Hepatic stellate cell (primary cell): ENCODE measurements around the gene KIRREL3.

Experiments
- DNase-seq: peaks from one replicate; pipeline ENCODE4 v3.0.0; 2011; ENCODE audit warnings: low spot score

Gene KIRREL3

GRCh38 chr11:126529037-126529436 is 471.5 kb downstream of the KIRREL3 start:
- no peak for DNase-seq

GRCh38 chr11:126528075-126528474 is 472.5 kb downstream of the KIRREL3 start:
- no peak for DNase-seq

DNA sequence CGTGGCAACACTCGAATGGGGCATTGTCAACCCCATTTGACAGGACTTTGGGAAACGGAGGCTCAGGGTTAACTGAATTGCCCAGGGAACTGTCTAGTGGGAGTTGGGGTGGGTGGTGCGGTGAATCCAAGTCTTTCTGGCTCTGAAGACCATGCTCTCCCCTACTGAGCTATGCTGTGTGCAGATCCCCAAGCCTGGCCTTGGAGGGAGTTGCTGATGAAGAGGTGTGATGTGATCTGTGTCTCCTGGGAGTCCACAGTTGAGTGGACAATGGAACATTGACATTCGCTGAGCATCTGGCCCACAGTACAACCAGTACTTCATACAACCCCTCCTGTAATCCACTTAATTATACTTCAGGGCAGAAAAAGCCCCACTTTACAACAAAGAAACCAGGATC is 472.9 kb downstream of the KIRREL3 start:
- no peak for DNase-seq

GRCh38 chr11:126526471-126526870 is 474.1 kb downstream of the KIRREL3 start:
- DNase-seq = no peak

DNA sequence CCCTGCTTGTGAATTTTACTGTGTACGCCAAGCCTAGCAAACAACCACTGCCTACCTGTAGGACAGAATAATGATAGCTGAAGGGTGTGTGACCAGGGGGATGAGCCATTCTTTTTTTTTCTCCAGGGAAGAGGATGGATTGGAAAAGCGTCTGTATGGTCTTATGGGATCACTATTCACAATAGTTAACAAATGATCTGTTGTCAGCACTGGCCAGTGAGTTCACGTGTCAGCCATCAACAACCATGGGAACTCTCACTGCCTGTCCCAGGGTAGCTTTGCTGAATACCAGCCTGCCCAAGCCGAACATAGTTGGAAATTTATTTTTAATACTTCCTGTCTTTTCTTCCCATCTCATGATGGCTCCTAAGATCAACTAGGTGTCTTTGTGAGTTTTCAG is 474.9 kb downstream of the KIRREL3 start:
- no peak for DNase-seq

- no peak for DNase-seq
Observed at GRCh38 chr11:126525216-126525615, 475.4 kb downstream of the KIRREL3 start.

DNA sequence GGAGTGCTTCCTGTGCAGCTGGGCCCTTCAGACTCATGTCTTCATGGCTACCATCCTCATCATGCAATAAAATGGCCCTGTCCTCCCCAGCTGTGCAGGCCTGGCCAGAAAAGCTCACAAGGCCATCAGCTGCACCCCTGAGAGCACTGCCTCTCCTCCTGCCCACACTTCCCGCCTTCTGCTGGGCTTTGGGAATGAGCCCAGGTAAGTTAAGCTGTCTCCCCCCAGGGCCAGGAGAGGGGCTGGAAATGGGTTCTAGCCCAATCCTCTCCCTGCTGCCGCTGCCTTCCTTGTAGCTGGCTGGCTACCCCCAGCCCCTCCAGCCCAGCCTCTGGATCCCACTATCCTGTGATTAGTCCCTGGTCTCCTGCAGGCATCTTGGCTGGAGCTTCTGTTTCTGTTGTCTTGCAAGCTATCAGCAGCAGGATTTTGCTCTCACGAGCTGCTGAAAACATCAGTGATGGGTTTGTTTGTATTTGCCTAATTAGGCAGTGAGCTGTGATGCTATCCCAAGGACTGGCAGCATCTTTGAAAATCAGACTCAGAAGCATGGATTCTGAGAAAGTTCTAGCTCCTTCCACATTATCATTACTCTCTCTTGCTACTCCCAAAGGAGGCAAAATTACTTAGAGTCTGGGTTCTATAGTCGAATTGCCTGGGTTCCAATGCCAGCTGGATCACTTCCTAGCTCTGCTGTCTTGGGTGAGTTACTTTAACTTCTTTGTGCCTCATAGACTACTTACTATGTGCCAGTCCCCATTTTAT is 476.9 kb downstream of the KIRREL3 start:
- DNase-seq = no peak

DNA sequence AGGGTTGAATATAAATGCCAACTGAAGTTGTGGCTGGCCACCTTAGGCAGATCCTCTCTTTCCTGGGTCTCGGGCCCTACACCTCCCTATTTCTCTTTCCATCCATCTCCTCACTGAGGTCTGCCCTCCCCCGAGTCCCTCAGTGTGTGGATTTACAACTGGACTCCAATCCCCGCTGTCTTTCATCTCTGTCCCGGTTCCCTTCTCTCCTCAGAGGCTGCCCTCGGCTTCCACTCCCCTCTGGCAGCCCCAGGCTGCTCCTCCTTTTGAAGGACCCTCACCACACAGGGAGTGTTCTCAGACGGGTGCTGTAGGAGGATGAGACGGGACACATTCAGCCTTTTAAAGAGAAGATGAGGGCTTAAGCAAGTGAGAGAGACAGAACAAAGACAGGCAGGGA is 478.0 kb downstream of the KIRREL3 start:
- DNase-seq = no peak

DNA sequence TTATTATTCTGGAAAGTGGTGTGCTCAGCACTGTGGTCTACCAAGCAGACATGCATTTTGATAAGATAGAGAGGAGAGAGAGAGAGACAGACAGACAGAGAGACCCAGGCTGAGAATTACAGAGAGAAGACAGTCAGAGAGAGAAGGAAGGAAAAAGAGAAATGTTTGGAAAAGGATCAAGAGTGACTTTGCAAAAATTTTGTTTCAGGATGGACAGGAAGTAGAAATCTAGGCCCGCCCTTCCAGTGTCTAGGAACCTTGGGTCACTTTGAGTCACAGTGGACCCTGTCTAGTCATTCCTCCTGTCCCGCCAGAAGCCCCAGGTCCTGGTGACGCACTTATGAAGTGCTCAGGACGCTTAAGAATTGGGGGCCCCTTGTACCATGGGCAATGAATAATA is 478.4 kb downstream of the KIRREL3 start:
- DNase-seq = no peak

DNA sequence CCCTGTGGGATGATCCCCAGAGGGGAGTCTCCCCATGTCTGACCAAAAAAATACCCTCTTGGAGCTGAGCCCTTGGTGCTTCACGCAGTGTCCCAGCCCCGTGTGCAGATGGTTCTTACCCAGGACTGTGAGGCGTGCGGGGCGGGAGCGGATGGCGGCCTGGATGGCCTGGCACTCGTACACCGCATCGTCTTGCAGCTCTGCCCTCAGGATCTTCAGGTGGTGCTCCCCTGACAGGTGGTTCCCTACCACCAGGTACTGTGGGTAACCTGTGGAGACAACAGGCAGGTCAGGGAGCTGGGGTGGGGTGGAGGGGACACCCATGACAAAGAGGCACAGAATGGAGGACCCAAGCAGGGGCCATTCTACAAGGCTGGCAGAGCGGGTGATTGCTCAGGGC is 479.4 kb downstream of the KIRREL3 start:
- DNase-seq = no peak

DNA sequence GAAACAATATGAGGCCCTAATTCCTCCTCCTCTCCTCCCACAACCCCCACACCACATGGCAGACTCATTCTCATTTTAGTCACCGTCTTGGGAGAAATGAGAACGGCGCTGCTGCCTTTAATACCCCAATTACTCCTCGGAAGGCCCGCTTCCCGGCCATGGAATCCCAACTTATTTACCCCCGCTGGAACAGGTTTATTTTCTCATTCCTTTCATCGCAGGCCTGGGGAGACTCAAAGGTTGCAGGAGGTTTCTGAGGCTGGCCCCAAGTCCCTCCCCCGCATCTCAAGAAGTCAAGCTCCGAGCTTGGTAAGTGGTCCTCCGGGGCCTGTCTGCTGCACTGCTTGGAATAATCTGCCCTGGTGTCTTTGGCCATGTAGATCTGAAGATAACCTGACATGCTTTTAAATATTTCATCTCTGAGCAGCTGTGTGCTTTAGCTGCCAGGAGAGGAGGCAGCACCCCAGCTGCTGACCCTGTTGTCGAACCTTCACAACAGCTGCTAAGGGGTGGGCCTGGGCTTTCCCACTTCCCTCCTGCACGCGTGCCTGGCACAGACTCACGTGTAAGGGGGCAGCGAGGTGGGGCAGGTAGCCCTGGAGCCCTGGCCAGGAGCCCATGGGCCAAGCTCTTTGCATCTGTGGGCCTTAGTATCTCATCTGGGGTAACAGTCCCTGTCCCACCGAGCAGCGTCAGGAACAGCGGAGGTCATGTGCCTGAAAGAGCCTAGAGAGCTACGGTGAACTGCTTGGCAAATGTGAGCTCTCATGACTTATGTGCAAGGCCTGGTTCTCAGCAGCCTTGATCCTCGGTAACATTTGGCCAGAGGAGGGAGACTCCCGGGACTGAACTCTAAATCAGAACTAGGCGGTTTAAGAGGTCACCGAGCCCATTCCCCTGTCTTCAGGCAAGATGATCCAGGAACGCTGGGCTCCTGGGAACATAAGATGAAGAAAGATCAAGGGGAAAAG is 480.5 kb downstream of the KIRREL3 start:
- no peak for DNase-seq

DNA sequence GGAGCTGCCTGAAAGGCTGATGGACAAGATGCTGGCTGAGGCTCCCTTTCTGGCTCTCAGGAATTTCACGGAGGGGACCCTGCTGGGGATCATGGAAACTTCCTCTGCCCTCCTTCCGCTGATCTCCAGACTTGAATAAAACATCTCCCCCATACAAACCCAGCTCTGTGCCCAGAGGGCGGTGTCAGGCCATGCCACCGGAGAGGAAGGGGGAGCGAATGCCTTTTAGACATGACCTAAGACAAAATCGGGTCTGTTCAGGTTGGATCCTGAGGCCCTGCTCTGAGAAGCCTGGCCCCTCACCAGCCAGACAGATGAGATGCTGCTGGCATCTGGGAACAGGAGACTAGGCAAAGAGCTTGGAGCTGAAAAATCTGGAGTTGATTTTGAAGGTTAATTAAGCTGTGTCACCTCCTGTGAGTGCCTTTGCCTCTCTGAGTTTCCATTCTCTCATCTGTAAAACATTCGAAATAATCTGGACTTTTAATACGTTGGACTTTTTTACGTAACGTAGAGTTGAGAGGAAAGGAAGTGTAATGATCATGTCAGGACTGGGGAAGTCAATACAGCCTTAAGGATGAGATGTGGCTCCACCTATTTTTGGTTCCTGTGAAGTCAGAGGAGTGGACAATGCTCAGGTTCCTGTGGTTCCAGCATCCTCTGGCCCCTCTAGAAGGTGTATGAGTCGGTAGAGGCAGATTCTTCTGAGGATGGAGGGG is 481.4 kb downstream of the KIRREL3 start:
- no peak for DNase-seq

DNA sequence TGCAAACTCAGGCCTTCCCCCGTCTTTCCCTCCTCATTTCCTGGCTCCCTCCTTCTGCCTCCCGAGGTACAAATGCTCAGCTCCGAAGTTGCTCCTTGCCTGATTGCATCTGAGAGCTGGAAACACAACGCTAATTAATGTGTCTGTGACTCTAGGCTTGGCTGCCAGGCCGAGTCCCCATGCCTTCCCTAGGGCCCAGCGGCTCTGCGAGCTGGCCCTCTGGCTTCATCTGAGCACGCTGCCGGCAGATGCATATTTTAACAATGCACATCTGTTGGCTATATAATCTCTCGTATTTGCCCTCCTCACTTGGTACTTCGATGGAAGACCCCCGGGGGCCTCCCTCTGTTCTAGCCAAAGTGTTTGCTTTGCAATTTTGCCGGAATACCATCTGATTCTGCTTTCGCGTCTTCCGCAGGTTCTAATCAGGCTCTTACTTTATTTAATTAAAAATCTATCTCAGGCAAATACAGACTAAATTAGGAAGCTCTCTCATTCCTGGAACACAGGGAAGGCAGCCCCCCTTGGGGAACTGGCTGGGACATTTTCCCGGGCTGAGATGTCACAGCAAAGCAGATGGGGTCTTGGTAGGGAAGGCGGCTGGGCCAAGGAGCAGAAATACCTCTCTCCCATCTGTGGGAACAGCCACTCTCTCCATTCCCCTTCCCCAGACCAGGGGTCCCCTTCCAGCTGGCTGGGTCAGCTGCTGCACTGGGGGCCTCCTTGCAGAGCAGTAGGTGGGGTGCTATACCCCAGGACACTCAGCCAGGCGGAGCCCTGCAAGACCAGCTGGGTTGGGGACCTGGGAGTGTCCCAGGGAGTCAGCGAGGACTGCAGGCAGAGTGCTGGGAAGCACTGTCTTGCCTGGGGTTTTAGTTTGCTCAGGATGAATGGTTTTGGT is 482.2 kb downstream of the KIRREL3 start:
- no peak for DNase-seq

DNA sequence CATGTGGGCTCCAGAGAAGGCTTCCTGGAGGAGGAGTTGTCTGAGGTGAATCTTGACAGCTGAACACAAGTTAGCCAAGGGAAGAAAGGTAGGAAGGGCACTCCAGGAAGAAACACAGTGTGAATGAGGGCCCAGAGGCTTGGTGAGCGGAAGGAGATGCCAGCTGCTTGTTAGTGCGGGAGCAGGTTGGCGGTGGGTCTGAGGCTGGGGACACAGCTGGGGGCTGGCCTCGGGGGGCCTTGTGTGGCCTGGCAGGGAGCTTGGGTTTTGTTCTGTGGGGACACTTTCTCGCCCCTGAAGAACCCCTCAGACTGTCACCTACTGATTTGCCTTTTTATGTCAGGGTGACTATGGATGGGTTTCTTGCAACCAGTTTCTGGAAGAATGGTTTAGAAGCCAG is 485.1 kb downstream of the KIRREL3 start:
- DNase-seq = no peak

GRCh38 chr11:126514061-126514693 is 486.4 kb downstream of the KIRREL3 start:
- no peak for DNase-seq

- DNase-seq = no peak
Observed at GRCh38 chr11:126512741-126513715, 487.5 kb downstream of the KIRREL3 start.

- no peak for DNase-seq
Observed at GRCh38 chr11:126512251-126512650, 488.3 kb downstream of the KIRREL3 start.

GRCh38 chr11:126511475-126512115 is 489.0 kb downstream of the KIRREL3 start:
- DNase-seq = no peak
